HG02981 (cell line): Measurements from ENCODE around the gene MINDY1.

Source experiments
- ATAC-seq: cut with Tn5 transposase; IDR thresholded peaks from one replicate; pipeline ENCODE4 v1.9.1; 2021; ENCODE audit warnings: mild to moderate bottlenecking, moderate library complexity; ENCODE audit not compliant: unreplicated experiment

Gene MINDY1

GRCh38 chr1:150966011-150966410, 40.7 kb downstream of the MINDY1 start:
- no peak for ATAC-seq

- no peak for ATAC-seq
These were observed 41.1 kb downstream of the MINDY1 start for GRCh38 chr1:150965605-150966004.

GRCh38 chr1:150964164-150964489, 42.6 kb downstream of the MINDY1 start:
- ATAC-seq = no peak

GRCh38 chr1:150963321-150964163, 43.2 kb downstream of the MINDY1 start:
- ATAC-seq = no peak

- ATAC-seq = no peak
These were observed 44.9 kb downstream of the MINDY1 start for GRCh38 chr1:150961756-150962155.

- no peak for ATAC-seq
These were observed 46.1 kb downstream of the MINDY1 start for GRCh38 chr1:150960646-150961045.

GRCh38 chr1:150957666-150958065, 49.0 kb downstream of the MINDY1 start:
- ATAC-seq = no peak

GRCh38 chr1:150955280-150955679, 51.4 kb downstream of the MINDY1 start:
- ATAC-seq = no peak

GRCh38 chr1:150954708-150955107, 52.0 kb downstream of the MINDY1 start:
- ATAC-seq = no peak
